Activated CD4-positive, alpha-beta memory T cell treated with anti-CD3 and anti-CD28 coated beads for 36 hours (primary cell): ENCODE data around the gene SWAP70. TPM values are rescaled to one million over a fixed set of nuclear protein-coding genes. Genes with fewer than 3 reads are reported as not detected.

ENCODE experiments used
- CTCF ChIA-PET: fragments of 350-600 bp; sonication (Branson Sonifier 250); formaldehyde crosslinking; loops from one replicate; lab custom pipeline; 2021; ENCODE audit warnings: antibody characterized with exemption, inconsistent platforms; lab: Charles Lee
- POLR2A ChIA-PET: fragments of 350-600 bp; sonication (Branson Sonifier 250); formaldehyde crosslinking; loops from one replicate; lab custom pipeline; 2021; ENCODE audit warnings: antibody characterized with exemption; lab: Charles Lee
- DNase-seq: peaks from one replicate; pipeline ENCODE4 v3.0.0-alpha.2; 2020
- H3K27ac Mint-ChIP-seq: one replicate; pipeline ENCODE4 v1.8.0; 2021; ENCODE audit warnings: mixed read lengths
- H3K27me3 Mint-ChIP-seq: one replicate; pipeline ENCODE4 v1.8.0; 2021; ENCODE audit warnings: mixed read lengths
- H3K36me3 Mint-ChIP-seq: one replicate; pipeline ENCODE4 v1.8.0; 2021; ENCODE audit warnings: mixed read lengths
- H3K4me1 Mint-ChIP-seq: one replicate; pipeline ENCODE4 v1.8.0; 2021; ENCODE audit warnings: low read depth, mixed read lengths
- H3K4me3 Mint-ChIP-seq: one replicate; pipeline ENCODE4 v1.8.0; 2021; ENCODE audit warnings: mild to moderate bottlenecking, mixed read lengths
- H3K9me3 Mint-ChIP-seq: one replicate; pipeline ENCODE4 v1.8.0; 2021; ENCODE audit warnings: mixed read lengths
- intact Hi-C: fragments of 100-400 bp; cut with micrococcal nuclease; formaldehyde crosslinking; loops from one replicate; pipeline ENCODE4 v1.15.1; 2023
- total RNA-seq, 2 experiments: library from RNA; stranded (reverse); gene quantifications; one replicate each; pipeline ENCODE4 v1.2.3, GENCODE V29; 2021

SWAP70 gene
- total RNA-seq, 2 experiments from 2014 or later, result 7.7 to 8.6 TPM

GRCh38 chr11:9790703-9791102 is 126.8 kb downstream of the SWAP70 start:
- DNase-seq, result no peak
- intact Hi-C loops, result no loop called here
- POLR2A ChIA-PET, result no interaction called here
- Mint-ChIP-seq H3K27me3 (no peaks in the 10 kb centered on the region), H3K27ac (no peak overlapping the region), H3K9me3 (no peaks in the 10 kb centered on the region), H3K36me3 (peaks cover 3% of the 10 kb centered on the region), H3K4me1 (peaks cover 3% of the 10 kb centered on the region), H3K4me3 (no peak overlapping the region)
- CTCF ChIA-PET, result interaction anchor here (0.6 to 0.7 kb wide), 2 partner anchors 33 to 353 kb away, joined by 3 read pairs; no protein-coding TSS in a partner anchor

- H3K27me3 Mint-ChIP-seq, result no peaks in the 10 kb centered on the region
- ChIA-PET POLR2A (no interaction called here), CTCF (no interaction called here)
- intact Hi-C loops, result no loop called here
- H3K9me3 Mint-ChIP-seq, result no peaks in the 10 kb centered on the region
- H3K4me1 Mint-ChIP-seq, result peaks cover 8% of the 10 kb centered on the region
- no peaks in the 10 kb centered on the region for H3K36me3 Mint-ChIP-seq
- H3K27ac Mint-ChIP-seq, result no peak overlapping the region
- DNase-seq, result no peak
- no peak overlapping the region for H3K4me3 Mint-ChIP-seq
Observed at GRCh38 chr11:9796266-9796665, 132.4 kb downstream of the SWAP70 start.

GRCh38 chr11:9796854-9797253 is 133.0 kb downstream of the SWAP70 start:
- intact Hi-C loops, result no loop called here
- no peak for DNase-seq
- ChIA-PET POLR2A (no interaction called here), CTCF (no interaction called here)
- Mint-ChIP-seq H3K4me1 (peaks cover 5% of the 10 kb centered on the region), H3K9me3 (no peaks in the 10 kb centered on the region), H3K27me3 (no peaks in the 10 kb centered on the region), H3K4me3 (no peak overlapping the region), H3K27ac (no peak overlapping the region), H3K36me3 (no peaks in the 10 kb centered on the region)

- CTCF ChIA-PET, result no interaction called here
- Mint-ChIP-seq H3K27me3 (no peaks in the 10 kb centered on the region), H3K4me1 (peaks cover 4% of the 10 kb centered on the region), H3K36me3 (no peaks in the 10 kb centered on the region), H3K27ac (no peak overlapping the region), H3K9me3 (no peaks in the 10 kb centered on the region), H3K4me3 (no peak overlapping the region)
- DNase-seq, result no peak
- POLR2A ChIA-PET, result no interaction called here
- intact Hi-C loops, result no loop called here
Observed at GRCh38 chr11:9797300-9797699, 133.4 kb downstream of the SWAP70 start.

- intact Hi-C loops, result no loop called here
- no peaks in the 10 kb centered on the region for H3K9me3 Mint-ChIP-seq
- H3K4me1 Mint-ChIP-seq, result peaks cover 4% of the 10 kb centered on the region
- H3K27ac Mint-ChIP-seq, result no peak overlapping the region
- ChIA-PET CTCF (interaction anchor here (1.6 kb wide), 1 partner anchor 277 kb away, joined by 3 read pairs; no protein-coding TSS in a partner anchor), POLR2A (interaction anchor here (0.9 kb wide), 1 partner anchor 10 kb away, joined by 3 read pairs; no protein-coding TSS in a partner anchor)
- no peak overlapping the region for H3K4me3 Mint-ChIP-seq
- no peaks in the 10 kb centered on the region for H3K27me3 Mint-ChIP-seq
- H3K36me3 Mint-ChIP-seq, result no peaks in the 10 kb centered on the region
- DNase-seq, result no peak
Observed at GRCh38 chr11:9799886-9800285, 136.0 kb downstream of the SWAP70 start.

- no peak for DNase-seq
- no peaks in the 10 kb centered on the region for H3K9me3 Mint-ChIP-seq
- H3K27me3 Mint-ChIP-seq, result no peaks in the 10 kb centered on the region
- intact Hi-C loops, result no loop called here
- CTCF ChIA-PET, result no interaction called here
- POLR2A ChIA-PET, result interaction anchor here (0.9 kb wide), 1 partner anchor 9 kb away, joined by 3 read pairs; no protein-coding TSS in a partner anchor
- H3K36me3 Mint-ChIP-seq, result peaks cover 2% of the 10 kb centered on the region
- H3K27ac Mint-ChIP-seq, result no peak overlapping the region
- H3K4me3 Mint-ChIP-seq, result no peak overlapping the region
- peaks cover 4% of the 10 kb centered on the region for H3K4me1 Mint-ChIP-seq
Observed at GRCh38 chr11:9802291-9802861, 138.5 kb downstream of the SWAP70 start.

Other genes with a start within 250 kb of the SWAP70 start
- gene ZNF143, start 203.1 kb upstream of the SWAP70 start, total RNA-seq, result 10 to 100 TPM; 45.4 to 48.2 TPM
- gene WEE1, start 90.4 kb upstream of the SWAP70 start, total RNA-seq, result 10 to 100 TPM; 47.8 to 52.4 TPM